HG02610 (cell line): Measurements from ENCODE around the gene ZNF771.
"Not testable (repeated sequence)": the region's sequence is repeated elsewhere in the genome, so short reads cannot be mapped to it uniquely, and the experiment has no call there.

ENCODE experiments used
- ATAC-seq: cut with Tn5 transposase; IDR thresholded peaks from one replicate; pipeline ENCODE4 v1.9.1; 2021; ENCODE audit warnings: mild to moderate bottlenecking, moderate library complexity; ENCODE audit not compliant: unreplicated experiment

The ZNF771 gene

DNA sequence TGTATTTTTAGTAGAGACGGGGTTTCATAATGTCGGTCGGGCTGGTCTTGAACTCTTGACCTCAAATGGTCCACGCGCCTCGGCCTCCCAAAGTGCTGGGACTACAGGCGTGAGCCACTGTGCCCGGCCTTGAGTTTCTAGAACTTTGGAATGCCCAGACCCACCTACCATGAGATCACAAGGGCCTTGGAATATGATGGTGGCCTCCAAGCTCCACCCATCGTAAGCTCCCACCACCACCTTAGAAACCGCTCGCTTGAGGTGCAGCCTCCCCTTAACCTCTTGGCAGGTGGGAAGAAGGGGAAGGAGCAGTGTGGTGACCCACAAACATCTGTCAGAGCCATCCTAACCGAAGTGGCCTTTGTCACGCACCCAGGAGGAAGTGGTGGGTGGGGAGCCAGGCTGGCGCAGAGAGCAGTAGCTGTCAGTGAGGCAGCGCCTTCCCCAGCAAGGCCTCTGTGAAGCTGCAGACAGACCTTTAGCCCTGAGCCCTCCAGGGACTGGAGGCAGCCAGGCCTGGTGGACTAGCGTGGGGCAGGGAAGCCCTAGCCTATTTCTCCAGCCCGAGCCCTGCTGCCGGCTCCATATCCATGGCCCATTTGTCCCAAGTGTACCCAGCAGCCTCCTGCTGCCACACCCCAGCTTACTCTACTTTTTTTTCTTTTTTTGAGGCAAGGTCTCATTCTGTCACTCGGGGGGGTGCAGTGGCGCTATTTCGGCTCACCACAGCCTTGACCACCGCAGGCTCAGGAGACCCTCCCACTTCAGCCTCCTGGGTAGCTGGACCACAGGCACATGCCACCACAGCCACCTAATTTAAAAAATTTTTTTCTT, 51.4 kb downstream of the ZNF771 start:
- ATAC-seq, result peak; percentile 79

DNA sequence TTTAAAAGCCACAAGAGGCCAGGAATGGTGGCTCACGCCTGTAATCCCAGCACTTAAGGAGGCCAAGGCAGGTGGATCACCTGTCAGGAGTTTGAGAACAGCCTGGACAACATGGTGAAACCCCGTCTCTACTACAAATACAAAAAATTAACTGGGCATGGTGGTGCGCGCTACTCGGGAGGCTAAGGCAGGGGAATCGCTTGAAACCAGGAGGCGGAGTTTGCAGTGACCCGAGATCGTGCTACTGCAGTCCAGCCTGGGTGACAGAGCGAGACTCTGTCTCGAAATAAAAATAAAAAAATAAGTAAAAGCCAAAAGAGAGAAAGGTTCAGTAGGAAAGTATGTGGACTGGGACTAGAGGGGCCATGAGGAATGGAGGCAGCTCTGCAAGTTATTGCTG, 52.0 kb downstream of the ZNF771 start:
- ATAC-seq, result no peak

DNA sequence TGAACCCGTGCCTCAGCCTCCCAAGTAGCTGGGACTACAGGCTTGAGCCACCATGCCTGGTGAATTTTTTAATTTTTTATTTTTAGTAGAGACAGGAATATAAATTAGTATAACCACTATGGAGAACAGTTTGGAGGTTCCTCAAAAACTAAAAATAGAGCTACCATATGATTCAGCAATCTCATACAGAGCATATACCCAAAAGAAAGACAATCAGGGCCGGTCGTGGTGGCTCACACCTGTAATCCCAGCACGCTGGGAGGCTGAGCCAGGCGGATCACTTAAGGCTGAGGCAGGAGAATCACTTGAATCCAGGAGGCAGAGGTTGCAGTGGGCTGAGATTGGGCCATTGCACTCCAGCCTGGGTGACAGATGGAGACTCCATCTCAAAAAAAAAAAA, 54.0 kb downstream of the ZNF771 start:
- not testable (repeated sequence) for ATAC-seq

- no peak for ATAC-seq
Observed at GRCh38 chr16:30464078-30464477, 56.7 kb downstream of the ZNF771 start.
